RWPE2 (cell line): Measurements from ENCODE around the gene CA10.

ENCODE experiments used
- ATAC-seq: fragments of 200-7000 bp; cut with Tn5 transposase; 3 replicates; pipeline ENCODE4 v1.9.1; 2021; ENCODE audit warnings: low read depth
- DNase-seq: peaks from one replicate; pipeline ENCODE4 v3.0.0-alpha.2; 2020; ENCODE audit warnings: low spot score
- H3K27ac ChIP-seq: fragments of 450-650 bp; 2 replicates; pipeline ENCODE4 v1.5.1; 2017; ENCODE audit warnings: mild to moderate bottlenecking; ENCODE audit not compliant: poor library complexity, severe bottlenecking
- H3K27me3 ChIP-seq: fragments of 250-450 bp; sonication (Bioruptor Pico); 2 replicates; pipeline ENCODE4 v1.5.1; 2021; ENCODE audit warnings: mild to moderate bottlenecking, moderate library complexity; ENCODE audit not compliant: insufficient read depth, poor library complexity, severe bottlenecking
- H3K36me3 ChIP-seq: fragments of 250-450 bp; sonication (Bioruptor Pico); 2 replicates; pipeline ENCODE4 v1.5.1; 2020; ENCODE audit warnings: low read depth, mild to moderate bottlenecking, moderate library complexity
- H3K4me1 ChIP-seq: fragments of 250-450 bp; sonication (Bioruptor Pico); 2 replicates; pipeline ENCODE4 v1.5.1; 2021; ENCODE audit warnings: mild to moderate bottlenecking, moderate library complexity; ENCODE audit not compliant: insufficient read depth, poor library complexity, severe bottlenecking
- H3K4me3 ChIP-seq: fragments of 250-450 bp; sonication (Bioruptor Pico); 2 replicates; pipeline ENCODE4 v1.5.1; 2021; ENCODE audit warnings: mild to moderate bottlenecking, moderate library complexity; ENCODE audit not compliant: severe bottlenecking
- H3K9me3 ChIP-seq: fragments of 250-450 bp; sonication (Bioruptor Pico); 2 replicates; pipeline ENCODE4 v1.5.1; 2021; ENCODE audit warnings: mild to moderate bottlenecking, moderate library complexity; ENCODE audit not compliant: severe bottlenecking
- TF ChIP-seq, protein P1 (sequence below): fragments of 450-650 bp; IDR thresholded peaks from one replicate; pipeline ENCODE4 v1.5.1; 2017; ENCODE audit warnings: mild to moderate bottlenecking, moderate library complexity; ENCODE audit not compliant: poor library complexity, severe bottlenecking

CA10 gene

DNA sequence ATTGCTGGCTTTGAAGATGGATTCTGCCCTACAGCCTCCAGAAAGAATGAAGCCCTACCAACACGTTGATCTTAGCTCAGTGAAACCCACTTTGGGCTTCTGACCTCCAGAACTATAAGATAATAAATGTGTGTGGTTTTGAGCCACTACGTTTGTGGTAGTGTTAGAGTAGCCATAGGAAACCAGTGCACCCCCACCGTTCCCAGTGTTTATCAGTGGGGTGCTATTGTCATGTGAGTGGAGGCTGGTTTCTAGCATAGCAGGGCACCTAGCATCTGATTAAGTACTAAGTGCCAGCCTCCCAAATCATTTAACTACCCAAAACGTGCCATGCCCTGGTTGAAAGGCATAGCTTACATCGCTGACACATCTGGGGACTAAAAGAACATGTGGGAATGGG is 474.3 kb downstream of the CA10 start:
- Histone ChIP-seq H3K36me3 (no peaks in the 10 kb centered on the region), H3K9me3 (no peaks in the 10 kb centered on the region), H3K4me3 (no peak overlapping the region), H3K4me1 (no peaks in the 10 kb centered on the region), H3K27me3 (no peaks in the 10 kb centered on the region), H3K27ac (no peak overlapping the region)
- DNase-seq (no peak), ATAC-seq (no peak)
- TF ChIP-seq, protein P1, sequence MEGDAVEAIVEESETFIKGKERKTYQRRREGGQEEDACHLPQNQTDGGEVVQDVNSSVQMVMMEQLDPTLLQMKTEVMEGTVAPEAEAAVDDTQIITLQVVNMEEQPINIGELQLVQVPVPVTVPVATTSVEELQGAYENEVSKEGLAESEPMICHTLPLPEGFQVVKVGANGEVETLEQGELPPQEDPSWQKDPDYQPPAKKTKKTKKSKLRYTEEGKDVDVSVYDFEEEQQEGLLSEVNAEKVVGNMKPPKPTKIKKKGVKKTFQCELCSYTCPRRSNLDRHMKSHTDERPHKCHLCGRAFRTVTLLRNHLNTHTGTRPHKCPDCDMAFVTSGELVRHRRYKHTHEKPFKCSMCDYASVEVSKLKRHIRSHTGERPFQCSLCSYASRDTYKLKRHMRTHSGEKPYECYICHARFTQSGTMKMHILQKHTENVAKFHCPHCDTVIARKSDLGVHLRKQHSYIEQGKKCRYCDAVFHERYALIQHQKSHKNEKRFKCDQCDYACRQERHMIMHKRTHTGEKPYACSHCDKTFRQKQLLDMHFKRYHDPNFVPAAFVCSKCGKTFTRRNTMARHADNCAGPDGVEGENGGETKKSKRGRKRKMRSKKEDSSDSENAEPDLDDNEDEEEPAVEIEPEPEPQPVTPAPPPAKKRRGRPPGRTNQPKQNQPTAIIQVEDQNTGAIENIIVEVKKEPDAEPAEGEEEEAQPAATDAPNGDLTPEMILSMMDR = no peak

DNA sequence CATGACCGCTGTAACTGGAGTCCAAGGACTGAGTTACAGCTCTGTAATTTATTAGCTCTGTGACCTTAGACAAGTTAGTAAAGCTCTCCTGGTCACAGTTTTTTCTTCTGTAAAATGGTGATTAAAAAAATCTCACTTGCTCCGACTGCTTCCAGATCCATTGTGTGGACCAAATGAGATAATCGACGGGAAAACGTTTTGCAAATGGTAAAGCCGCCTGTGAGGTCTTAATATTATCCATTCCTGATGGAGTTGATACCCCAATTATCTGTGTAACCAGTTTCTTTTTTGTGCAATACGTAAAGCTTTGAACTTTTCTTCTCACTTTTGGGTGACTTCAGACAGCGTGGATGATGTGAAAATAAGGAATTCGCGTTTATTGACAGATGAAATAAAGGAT is 475.2 kb downstream of the CA10 start:
- no peaks in the 10 kb centered on the region for H3K27me3 ChIP-seq
- H3K27ac ChIP-seq = no peak overlapping the region
- TF ChIP-seq, protein P1 = no peak
- no peak overlapping the region for H3K4me3 ChIP-seq
- H3K4me1 ChIP-seq = no peaks in the 10 kb centered on the region
- DNase-seq (no peak), ATAC-seq (no peak)
- no peaks in the 10 kb centered on the region for H3K9me3 ChIP-seq
- no peaks in the 10 kb centered on the region for H3K36me3 ChIP-seq

DNA sequence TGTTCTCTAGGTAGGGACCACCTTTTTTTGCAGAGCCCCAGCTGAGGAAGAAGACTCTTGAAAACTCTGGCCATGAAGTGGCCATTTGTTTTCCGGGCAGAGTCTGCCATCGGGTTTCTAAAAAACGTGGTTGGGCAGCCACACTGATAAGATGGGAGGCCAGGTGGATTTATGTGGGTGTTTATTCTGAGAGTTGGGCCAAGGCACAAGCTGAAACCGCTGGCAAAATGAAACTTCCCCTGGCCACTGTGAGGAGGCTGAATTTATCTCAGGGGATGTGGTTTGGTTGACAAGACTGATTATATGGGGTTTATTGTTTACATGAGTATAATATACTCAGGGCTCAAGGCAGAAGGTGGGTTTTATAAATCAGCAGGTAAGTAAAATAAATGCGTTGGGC is 476.4 kb downstream of the CA10 start:
- TF ChIP-seq, protein P1 = no peak

DNA sequence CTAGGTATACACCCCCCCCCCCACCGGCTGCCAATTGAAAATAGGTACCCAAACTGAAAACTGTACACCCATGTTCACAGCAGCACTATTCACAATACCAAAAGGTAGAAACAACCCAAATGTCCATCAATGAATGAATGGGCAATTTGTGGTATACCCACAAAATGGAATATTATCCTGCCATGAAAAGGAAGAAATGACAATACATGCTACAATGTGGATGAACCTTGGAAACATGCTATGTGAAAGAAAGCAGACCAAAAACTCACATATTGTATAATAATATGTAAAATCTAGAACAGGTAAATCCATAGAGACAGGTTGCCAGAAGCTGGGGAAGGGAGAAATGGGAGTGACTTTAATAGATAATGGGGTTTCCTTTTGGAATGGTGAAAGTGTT is 480.6 kb downstream of the CA10 start:
- H3K36me3 ChIP-seq = no peaks in the 10 kb centered on the region
- H3K9me3 ChIP-seq = no peaks in the 10 kb centered on the region
- TF ChIP-seq, protein P1 = no peak
- no peaks in the 10 kb centered on the region for H3K4me1 ChIP-seq
- ATAC-seq (no peak), DNase-seq (no peak)
- no peaks in the 10 kb centered on the region for H3K27me3 ChIP-seq
- no peak overlapping the region for H3K27ac ChIP-seq
- H3K4me3 ChIP-seq = no peak overlapping the region

More for the DNA sequence above, 476.4 kb downstream of the CA10 start:
- DNase-seq (no peak), ATAC-seq (no peak)
- no peaks in the 10 kb centered on the region for H3K27me3 ChIP-seq
- no peak overlapping the region for H3K27ac ChIP-seq
- H3K4me1 ChIP-seq = no peaks in the 10 kb centered on the region
- no peaks in the 10 kb centered on the region for H3K9me3 ChIP-seq
- no peak overlapping the region for H3K4me3 ChIP-seq
- H3K36me3 ChIP-seq = no peaks in the 10 kb centered on the region

DNA sequence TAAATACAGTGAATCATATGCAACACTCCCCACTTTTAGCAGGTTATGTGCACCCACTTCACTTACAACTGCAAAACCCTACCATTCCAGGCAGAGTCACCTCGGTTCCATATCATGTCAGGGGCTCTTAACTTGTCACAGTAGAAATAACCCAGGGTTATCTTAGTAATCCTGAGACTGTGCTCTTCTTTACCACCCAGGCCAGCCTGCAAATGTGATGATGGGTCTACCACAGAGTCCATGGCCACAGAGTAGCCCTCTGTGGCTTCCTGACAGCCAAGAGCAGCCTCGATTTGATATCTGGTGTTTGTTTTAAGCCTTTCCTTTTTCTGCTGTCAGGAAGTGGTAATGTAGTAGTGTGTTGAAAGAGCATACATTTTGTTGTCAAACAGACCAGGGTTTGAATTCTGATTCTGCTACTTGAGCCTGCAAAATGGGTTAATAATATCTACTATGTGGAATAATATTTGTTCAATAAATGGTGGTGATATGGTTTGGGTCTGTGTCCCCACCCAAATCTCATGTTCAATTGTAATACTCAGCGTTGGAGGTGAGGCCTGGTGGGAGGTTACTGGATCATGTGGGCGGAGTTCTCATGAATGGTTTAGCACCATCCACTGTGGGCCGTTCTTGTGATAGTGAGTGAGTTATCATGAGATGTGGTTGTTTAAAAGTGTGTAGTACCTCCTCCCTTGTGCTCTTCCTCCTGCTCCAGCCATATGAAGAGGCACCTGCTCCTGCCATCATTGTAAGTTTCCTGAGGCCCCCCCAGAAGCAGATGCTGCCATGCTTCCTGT is 481.6 kb downstream of the CA10 start:
- Histone ChIP-seq H3K4me3 (no peak overlapping the region), H3K27me3 (no peaks in the 10 kb centered on the region), H3K9me3 (no peaks in the 10 kb centered on the region), H3K4me1 (no peaks in the 10 kb centered on the region), H3K27ac (no peak overlapping the region), H3K36me3 (no peaks in the 10 kb centered on the region)
- TF ChIP-seq, protein P1 = no peak
- DNase-seq (no peak), ATAC-seq (no peak)
